ENCODE data around the gene CYP46A1. TPM values are rescaled to one million over a fixed set of nuclear protein-coding genes. Genes with fewer than 3 reads are reported as not detected.

Gene CYP46A1
- total RNA-seq, 4 donors from 2014 or later: 0.04 to 1.1 TPM; not detected in 2

- Histone ChIP-seq H3K27ac (no peak overlapping the region), H3K27me3 (peaks cover 0 to 51% (median 0%) of the 10 kb centered on the region in 4 donors), H3K9me3 (no peaks in the 10 kb centered on the region), H3K4me1 (peaks cover 11 to 19% (median 12%) of the 10 kb centered on the region in 3 donors), H3K36me3 (no peaks in the 10 kb centered on the region), H3K4me3 (no peak overlapping the region)
- TF ChIP-seq POLR2A (IDR thresholded peaks at IDR 0.05): no peak
- no peak for TF ChIP-seq CTCF (IDR thresholded peaks at IDR 0.05)
- no peak for DNase-seq
- intact Hi-C loops (cut with DNase I): no loop called here
- WGBS, 2 donors: 64 to 71% methylated on average over 9 to 10 of the region's 11 CpGs
These were observed 1.1 kb downstream of the CYP46A1 start for GRCh38 chr14:99685151-99685591.

GRCh38 chr14:99685596-99685995 is 1.5 kb downstream of the CYP46A1 start:
- 38 to 57% methylated on average over 1 of the region's 1 CpG for WGBS, 2 donors
- DNase-seq: no peak

GRCh38 chr14:99686557-99687283 is 2.6 kb downstream of the CYP46A1 start:
- no peak overlapping the region for H3K27ac ChIP-seq
- WGBS, 2 donors: 65 to 75% methylated on average over 8 of the region's 8 CpGs
- no peak for TF ChIP-seq POLR2A (IDR thresholded peaks at IDR 0.05)
- TF ChIP-seq CTCF (IDR thresholded peaks at IDR 0.05): no peak
- intact Hi-C loops (cut with DNase I): no loop called here
- no peaks in the 10 kb centered on the region for H3K36me3 ChIP-seq
- H3K4me1 ChIP-seq: peaks cover 11 to 19% (median 12%) of the 10 kb centered on the region in 3 donors
- H3K4me3 ChIP-seq: no peak overlapping the region
- peaks cover 0 to 56% (median 0%) of the 10 kb centered on the region in 4 donors for H3K27me3 ChIP-seq
- DNase-seq: no peak
- no peaks in the 10 kb centered on the region for H3K9me3 ChIP-seq

More at GRCh38 chr14:99685596-99685995, 1.5 kb downstream of the CYP46A1 start:
- H3K27ac ChIP-seq: no peak overlapping the region
- H3K4me1 ChIP-seq: peaks cover 11 to 19% (median 12%) of the 10 kb centered on the region in 3 donors
- no peaks in the 10 kb centered on the region for H3K9me3 ChIP-seq
- H3K27me3 ChIP-seq: peaks cover 0 to 55% (median 0%) of the 10 kb centered on the region in 4 donors
- no peaks in the 10 kb centered on the region for H3K36me3 ChIP-seq
- no peak for TF ChIP-seq CTCF (IDR thresholded peaks at IDR 0.05)
- TF ChIP-seq POLR2A (IDR thresholded peaks at IDR 0.05): no peak
- no peak overlapping the region for H3K4me3 ChIP-seq
- intact Hi-C loops (cut with DNase I): no loop called here

DNA sequence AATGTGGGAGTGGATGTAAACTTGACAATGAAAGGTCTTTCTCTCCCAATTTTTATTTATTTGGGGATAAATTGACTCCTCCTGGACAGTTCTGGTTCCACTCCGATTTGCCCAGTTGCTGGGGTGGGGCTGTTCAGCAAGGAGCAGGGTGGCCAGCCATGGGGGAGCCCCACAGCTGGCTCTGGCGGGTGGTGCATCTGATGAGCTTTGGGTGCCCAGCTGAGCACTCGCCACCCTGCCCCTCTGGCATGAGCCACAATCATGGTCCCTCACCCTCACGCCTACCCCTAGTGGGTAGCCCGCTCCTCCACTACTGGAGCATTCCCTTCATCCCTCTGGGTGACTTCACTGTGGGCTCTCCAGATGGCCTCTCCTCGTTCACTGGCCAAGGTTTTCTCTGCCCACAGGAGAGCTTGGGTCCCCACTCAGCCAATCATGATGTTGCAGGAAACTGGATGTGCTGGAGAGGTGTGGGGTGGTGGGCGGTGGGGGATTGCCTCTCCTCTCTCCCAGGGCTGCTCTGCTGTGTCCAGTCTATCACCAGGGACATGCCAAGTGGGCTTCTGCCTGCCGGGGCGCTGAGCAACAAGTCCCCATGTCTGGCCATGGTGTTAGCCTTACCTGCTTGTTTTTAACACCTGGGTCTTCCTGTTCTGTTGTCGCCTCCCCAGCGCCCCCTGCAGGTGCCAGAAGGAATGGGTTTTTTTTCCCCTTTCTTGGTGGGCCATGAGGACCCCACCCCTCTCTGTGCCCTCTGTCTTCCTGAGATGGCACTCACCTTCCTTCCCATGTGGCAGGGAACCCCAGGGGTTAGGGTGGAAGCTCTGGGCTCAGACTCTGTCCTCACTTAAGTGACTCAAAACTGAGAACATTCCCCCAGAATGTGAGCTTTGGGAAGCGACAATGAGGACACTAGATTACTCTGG is 3.4 kb downstream of the CYP46A1 start:
- H3K36me3 ChIP-seq: no peaks in the 10 kb centered on the region
- no peak overlapping the region for H3K27ac ChIP-seq
- no peaks in the 10 kb centered on the region for H3K9me3 ChIP-seq
- peak; percentile 22 to 55 (median 33) for TF ChIP-seq CTCF (IDR thresholded peaks at IDR 0.05)
- TF ChIP-seq POLR2A (IDR thresholded peaks at IDR 0.05): no peak
- intact Hi-C loops (cut with DNase I): no loop called here
- H3K4me3 ChIP-seq: no peak overlapping the region
- peaks cover 0 to 56% (median 0%) of the 10 kb centered on the region in 4 donors for H3K27me3 ChIP-seq
- 53 to 57% methylated on average over 8 to 12 of the region's 12 CpGs for WGBS, 2 donors
- no peak for DNase-seq
- peaks cover 11 to 18% (median 12%) of the 10 kb centered on the region in 3 donors for H3K4me1 ChIP-seq
